Lung microvascular endothelial cell (primary cell): ENCODE data around the gene BTG1. TPM values are rescaled to one million over a fixed set of nuclear protein-coding genes. Genes with fewer than 3 reads are reported as not detected.
"Not testable (repeated sequence)": the region's sequence is repeated elsewhere in the genome, so short reads cannot be mapped to it uniquely, and the experiment has no call there.

Experiments used
- DNase-seq, 2 donors: peaks; one replicate each; pipeline versions ENCODE4 v3.0.0 to v3.0.0-alpha.2; 2010; ENCODE audit warnings: low read depth in 2 of 2
- total RNA-seq: library from RNA; depleted of rRNA; stranded (reverse); fragments of >200 nt; gene quantifications from 2 replicates; pipeline ENCODE4 v1.2.1, GENCODE V29; 2014

The BTG1 gene
- total RNA-seq, 1 donor from 2014 or later = 27.8 TPM

- no peak for DNase-seq
These were observed 3.9 kb upstream of the BTG1 start for GRCh38 chr12:92149563-92149962.

- DNase-seq = no peak
These were observed 1.8 kb upstream of the BTG1 start for GRCh38 chr12:92147491-92147890.

- no peak for DNase-seq
These were observed 1.0 kb upstream of the BTG1 start for GRCh38 chr12:92146497-92147224.

GRCh38 chr12:92145481-92145730 is 240 bp downstream of the BTG1 start:
- DNase-seq = no peak

GRCh38 chr12:92144631-92145480 is 790 bp downstream of the BTG1 start:
- peak; percentile 79 to 91 for DNase-seq

- peak; percentile 94 to 97 for DNase-seq
These were observed 1.7 kb downstream of the BTG1 start for GRCh38 chr12:92143686-92144630.

GRCh38 chr12:92143258-92143657 is 2.4 kb downstream of the BTG1 start:
- peak in 1 of 2 donors; percentile 26 for DNase-seq

- DNase-seq = no peak
These were observed 3.3 kb downstream of the BTG1 start for GRCh38 chr12:92142251-92142926.

GRCh38 chr12:92141591-92142121 is 4.0 kb downstream of the BTG1 start:
- DNase-seq = peak; percentile 84 to 87

GRCh38 chr12:92140896-92141536 is 4.6 kb downstream of the BTG1 start:
- DNase-seq = peak; percentile 37 to 51

GRCh38 chr12:92140156-92140555 is 5.5 kb downstream of the BTG1 start:
- DNase-seq = no peak

GRCh38 chr12:92139634-92140150 is 6.0 kb downstream of the BTG1 start:
- peak; percentile 30 to 37 for DNase-seq

- DNase-seq = no peak
These were observed 7.0 kb downstream of the BTG1 start for GRCh38 chr12:92138626-92139025.

GRCh38 chr12:92138144-92138543 is 7.5 kb downstream of the BTG1 start:
- DNase-seq = no peak

- peak; percentile 41 to 86 for DNase-seq
These were observed 8.5 kb downstream of the BTG1 start for GRCh38 chr12:92136965-92137721.

GRCh38 chr12:92136026-92136730 is 9.5 kb downstream of the BTG1 start:
- peak in 1 of 2 donors; percentile 25 for DNase-seq

- DNase-seq = not testable (repeated sequence)
These were observed 10.1 kb downstream of the BTG1 start for GRCh38 chr12:92135541-92135940.

- DNase-seq = peak in 1 of 2 donors; percentile 80
These were observed 10.9 kb downstream of the BTG1 start for GRCh38 chr12:92134638-92135274.
